Nephron progenitor cell (in vitro differentiated cells): ENCODE data around the gene PHIP.
A peak's percentile ranks its signal among the peaks of the same experiment; 100 is the strongest.

Source experiments
- DNase-seq: peaks from one replicate; pipeline ENCODE4 v3.0.0; 2021
- H3K27ac Mint-ChIP-seq: 2 replicates; pipeline ENCODE4 v1.8.0; 2021; ENCODE audit warnings: mild to moderate bottlenecking, moderate library complexity, mixed read lengths
- H3K27me3 Mint-ChIP-seq: 2 replicates; pipeline ENCODE4 v1.8.0; 2021; ENCODE audit warnings: mild to moderate bottlenecking, low read depth, mixed read lengths; ENCODE audit not compliant: poor library complexity
- H3K36me3 Mint-ChIP-seq: 2 replicates; pipeline ENCODE4 v1.8.0; 2021; ENCODE audit warnings: low read depth, mixed read lengths
- H3K4me1 Mint-ChIP-seq: 2 replicates; pipeline ENCODE4 v1.8.0; 2021; ENCODE audit warnings: mixed read lengths
- H3K4me3 Mint-ChIP-seq: 2 replicates; pipeline ENCODE4 v1.8.0; 2021; ENCODE audit warnings: mild to moderate bottlenecking, moderate library complexity, mixed read lengths
- H3K9me3 Mint-ChIP-seq: 2 replicates; pipeline ENCODE4 v1.8.0; 2021; ENCODE audit warnings: mild to moderate bottlenecking, moderate library complexity, mixed read lengths
- CTCF ChIP-seq: fragments of 200-600 bp; sonication (generic); IDR thresholded peaks from 2 replicates; pipeline ENCODE4 v1.5.0; 2021; ENCODE audit warnings: antibody characterized with exemption

Gene PHIP

GRCh38 chr6:79004239-79004638 lies 73.8 kb downstream of the PHIP start:
- Mint-ChIP-seq H3K4me1 (no peaks in the 10 kb centered on the region), H3K4me3 (no peak overlapping the region), H3K36me3 (peaks cover 58% of the 10 kb centered on the region), H3K9me3 (no peaks in the 10 kb centered on the region), H3K27me3 (no peaks in the 10 kb centered on the region), H3K27ac (no peak overlapping the region)
- DNase-seq = no peak
- no peak for TF ChIP-seq CTCF

- Mint-ChIP-seq H3K9me3 (peaks cover 4% of the 10 kb centered on the region), H3K36me3 (peaks cover 67% of the 10 kb centered on the region), H3K4me1 (no peaks in the 10 kb centered on the region), H3K27ac (peak overlapping the region; percentile 25), H3K4me3 (no peak overlapping the region), H3K27me3 (no peaks in the 10 kb centered on the region)
- TF ChIP-seq CTCF = no peak
- DNase-seq = no peak
These were observed 76.6 kb downstream of the PHIP start for GRCh38 chr6:79001415-79001814.

- no peaks in the 10 kb centered on the region for H3K27me3 Mint-ChIP-seq
- no peak for TF ChIP-seq CTCF
- H3K36me3 Mint-ChIP-seq = peaks cover 84% of the 10 kb centered on the region
- H3K4me3 Mint-ChIP-seq = no peak overlapping the region
- no peak overlapping the region for H3K27ac Mint-ChIP-seq
- no peaks in the 10 kb centered on the region for H3K4me1 Mint-ChIP-seq
- peaks cover 18% of the 10 kb centered on the region for H3K9me3 Mint-ChIP-seq
- no peak for DNase-seq
These were observed 78.3 kb downstream of the PHIP start for GRCh38 chr6:78999737-79000136.

- no peak for DNase-seq
- no peak for TF ChIP-seq CTCF
- Mint-ChIP-seq H3K4me3 (no peak overlapping the region), H3K9me3 (peaks cover 40% of the 10 kb centered on the region), H3K4me1 (no peaks in the 10 kb centered on the region), H3K27ac (no peak overlapping the region), H3K36me3 (peaks cover 94% of the 10 kb centered on the region), H3K27me3 (no peaks in the 10 kb centered on the region)
These were observed 82.1 kb downstream of the PHIP start for GRCh38 chr6:78995946-78996345.

GRCh38 chr6:78995346-78995745 lies 82.7 kb downstream of the PHIP start:
- H3K9me3 Mint-ChIP-seq = peaks cover 40% of the 10 kb centered on the region
- no peaks in the 10 kb centered on the region for H3K4me1 Mint-ChIP-seq
- no peak overlapping the region for H3K4me3 Mint-ChIP-seq
- no peak for DNase-seq
- H3K27ac Mint-ChIP-seq = no peak overlapping the region
- peaks cover 94% of the 10 kb centered on the region for H3K36me3 Mint-ChIP-seq
- no peak for TF ChIP-seq CTCF
- no peaks in the 10 kb centered on the region for H3K27me3 Mint-ChIP-seq

GRCh38 chr6:78993955-78994354 lies 84.1 kb downstream of the PHIP start:
- H3K27me3 Mint-ChIP-seq = no peaks in the 10 kb centered on the region
- H3K27ac Mint-ChIP-seq = no peak overlapping the region
- TF ChIP-seq CTCF = no peak
- peaks cover 98% of the 10 kb centered on the region for H3K36me3 Mint-ChIP-seq
- no peak overlapping the region for H3K4me3 Mint-ChIP-seq
- no peak for DNase-seq
- H3K9me3 Mint-ChIP-seq = peaks cover 40% of the 10 kb centered on the region
- no peaks in the 10 kb centered on the region for H3K4me1 Mint-ChIP-seq
